Suprapubic skin (tissue), 4 donors: ENCODE data around the gene TMEM225B. TPM values are rescaled to one million over a fixed set of nuclear protein-coding genes. Genes with fewer than 3 reads are reported as not detected.
"Not testable (repeated sequence)": the region's sequence is repeated elsewhere in the genome, so short reads cannot be mapped to it uniquely, and the experiment has no call there.

ENCODE experiments used
- DNase-seq, 2 donors: peaks; one replicate each; pipeline ENCODE4 v3.0.0-alpha.2; 2019; ENCODE audit warnings: low spot score in 2 of 2
- H3K27ac ChIP-seq: fragments of 200-600 bp; sonication (generic); one replicate; pipeline ENCODE4 v1.5.1; 2019
- H3K27me3 ChIP-seq: fragments of 200-600 bp; sonication (generic); one replicate; pipeline ENCODE4 v1.5.1; 2019
- H3K36me3 ChIP-seq: fragments of 200-600 bp; sonication (generic); one replicate; pipeline ENCODE4 v1.5.1; 2019
- H3K4me1 ChIP-seq: fragments of 200-600 bp; sonication (generic); one replicate; pipeline ENCODE4 v1.5.1; 2019
- H3K4me3 ChIP-seq: fragments of 200-600 bp; sonication (generic); one replicate; pipeline ENCODE4 v1.5.1; 2019; ENCODE audit warnings: mild to moderate bottlenecking
- H3K9me3 ChIP-seq: fragments of 200-600 bp; sonication (generic); one replicate; pipeline ENCODE4 v1.5.1; 2019
- EP300 ChIP-seq: sonication (generic); formaldehyde crosslinking; IDR thresholded peaks from one replicate; pipeline ENCODE4 v1.6.1; 2017; ENCODE audit warnings: antibody characterized with exemption
- POLR2A ChIP-seq, 2 donors: fragments of 450-650 bp; IDR thresholded peaks; one replicate each; pipeline ENCODE4 v1.6.1; 2017; ENCODE audit warnings: antibody characterized with exemption in 2 of 2, mild to moderate bottlenecking in 2 of 2, moderate library complexity in 2 of 2
- POLR2AphosphoS5 ChIP-seq, 3 donors: sonication (generic); formaldehyde crosslinking; IDR thresholded peaks; one replicate each; pipeline ENCODE4 v1.6.1; 2017; ENCODE audit warnings: antibody characterized with exemption in 3 of 3
- WGBS: methylation state at CpG from one replicate; pipeline ENCODE4 v1.1.5; 2018; 5-methylcytosine and 5-hydroxymethylcytosine counted together
- total RNA-seq, 4 donors: library from RNA; depleted of rRNA; stranded (reverse); fragments of >200 nt; gene quantifications; one replicate each; pipeline ENCODE4 v1.1.0, GENCODE V29; 2016
- TF ChIP-seq, protein P1 (sequence below), 2 donors: fragments of 200-600 bp in 1 of 2; fragments of 450-650 bp in 1 of 2; sonication (generic) in 1 of 2; IDR thresholded peaks; one replicate each; pipeline ENCODE4 v1.5.1; 2016 to 2019; ENCODE audit warnings: antibody characterized with exemption in 2 of 2, mild to moderate bottlenecking in 1 of 2, moderate library complexity in 1 of 2

Gene TMEM225B
- total RNA-seq, 4 donors from 2014 or later: 1.4 to 6.8 (median 2.1) TPM

DNA sequence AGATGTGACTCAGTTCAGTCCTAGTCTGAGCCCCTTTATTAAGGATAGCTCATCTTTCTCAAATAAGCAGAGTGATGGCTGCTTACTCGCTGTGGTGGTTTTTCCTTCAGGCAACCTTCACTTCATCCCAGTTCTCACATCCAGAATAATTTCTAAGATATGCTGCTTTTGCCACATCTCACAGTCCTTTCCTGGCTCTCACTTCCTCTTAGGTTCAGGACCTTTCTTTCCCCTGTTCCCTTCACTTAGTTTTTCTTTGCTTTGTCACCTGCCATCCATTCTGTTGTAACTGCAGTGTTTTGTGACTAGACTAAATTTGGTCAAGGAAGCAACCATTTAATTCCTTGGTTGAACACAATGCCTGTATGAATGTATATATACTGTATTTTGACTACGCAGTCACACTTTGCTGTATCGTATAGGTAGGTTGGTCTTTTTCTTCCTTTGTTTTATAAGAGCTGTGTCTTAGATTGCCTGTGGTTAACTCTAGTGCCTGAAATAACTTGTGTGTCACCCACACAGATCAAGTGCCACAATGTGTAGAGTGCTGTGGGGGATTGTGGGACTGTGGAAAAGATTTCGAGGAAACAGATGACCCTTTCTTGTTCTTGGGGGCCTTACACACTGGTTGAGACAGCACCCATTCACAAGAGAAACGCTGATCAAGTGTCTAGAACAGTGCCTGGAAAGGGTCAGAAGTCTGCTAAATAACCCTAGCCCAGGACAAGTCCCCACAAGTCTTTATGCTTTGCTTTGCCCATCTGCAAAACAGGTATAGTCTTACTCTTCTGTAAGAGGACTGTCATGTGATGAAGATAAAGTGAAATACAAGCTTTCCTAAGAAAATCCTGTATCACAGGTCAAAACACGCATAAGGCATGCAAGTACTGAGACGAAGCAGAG lies 37.0 kb upstream of the TMEM225B start:
- Histone ChIP-seq H3K27ac (peak overlapping the region; percentile 66), H3K4me3 (no peak overlapping the region), H3K36me3 (peaks cover 43% of the 10 kb centered on the region)

DNA sequence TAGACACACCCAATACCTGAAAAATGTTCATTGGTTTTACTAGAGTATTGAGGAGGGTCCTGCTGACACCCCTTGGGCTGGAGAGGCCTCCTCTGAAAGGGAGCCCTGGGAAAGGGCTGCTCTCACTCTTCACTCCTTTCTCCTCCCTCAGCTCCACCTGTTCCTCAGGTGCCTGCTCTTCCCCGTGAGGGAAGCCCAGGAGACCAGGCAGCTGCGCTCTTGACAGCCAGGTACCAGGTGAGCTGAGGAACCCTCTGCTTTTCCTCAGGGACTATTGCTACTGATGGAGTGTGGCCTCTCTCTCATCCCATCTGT lies 36.4 kb upstream of the TMEM225B start:
- Histone ChIP-seq H3K36me3 (peaks cover 48% of the 10 kb centered on the region), H3K4me1 (peaks cover 52% of the 10 kb centered on the region)

More for the DNA sequence above, 37.0 kb upstream of the TMEM225B start:
- no peaks in the 10 kb centered on the region for H3K27me3 ChIP-seq
- DNase-seq: no peak
- H3K9me3 ChIP-seq: no peaks in the 10 kb centered on the region
- H3K4me1 ChIP-seq: peaks cover 52% of the 10 kb centered on the region
- WGBS: 74% methylated on average over 7 of the region's 7 CpGs
- TF ChIP-seq POLR2A (IDR thresholded peaks at IDR 0.05): no peak
- TF ChIP-seq POLR2AphosphoS5 (IDR thresholded peaks at IDR 0.05): no peak
- TF ChIP-seq, protein P1, sequence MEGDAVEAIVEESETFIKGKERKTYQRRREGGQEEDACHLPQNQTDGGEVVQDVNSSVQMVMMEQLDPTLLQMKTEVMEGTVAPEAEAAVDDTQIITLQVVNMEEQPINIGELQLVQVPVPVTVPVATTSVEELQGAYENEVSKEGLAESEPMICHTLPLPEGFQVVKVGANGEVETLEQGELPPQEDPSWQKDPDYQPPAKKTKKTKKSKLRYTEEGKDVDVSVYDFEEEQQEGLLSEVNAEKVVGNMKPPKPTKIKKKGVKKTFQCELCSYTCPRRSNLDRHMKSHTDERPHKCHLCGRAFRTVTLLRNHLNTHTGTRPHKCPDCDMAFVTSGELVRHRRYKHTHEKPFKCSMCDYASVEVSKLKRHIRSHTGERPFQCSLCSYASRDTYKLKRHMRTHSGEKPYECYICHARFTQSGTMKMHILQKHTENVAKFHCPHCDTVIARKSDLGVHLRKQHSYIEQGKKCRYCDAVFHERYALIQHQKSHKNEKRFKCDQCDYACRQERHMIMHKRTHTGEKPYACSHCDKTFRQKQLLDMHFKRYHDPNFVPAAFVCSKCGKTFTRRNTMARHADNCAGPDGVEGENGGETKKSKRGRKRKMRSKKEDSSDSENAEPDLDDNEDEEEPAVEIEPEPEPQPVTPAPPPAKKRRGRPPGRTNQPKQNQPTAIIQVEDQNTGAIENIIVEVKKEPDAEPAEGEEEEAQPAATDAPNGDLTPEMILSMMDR (IDR thresholded peaks at IDR 0.05): no peak
- TF ChIP-seq EP300: no peak

DNA sequence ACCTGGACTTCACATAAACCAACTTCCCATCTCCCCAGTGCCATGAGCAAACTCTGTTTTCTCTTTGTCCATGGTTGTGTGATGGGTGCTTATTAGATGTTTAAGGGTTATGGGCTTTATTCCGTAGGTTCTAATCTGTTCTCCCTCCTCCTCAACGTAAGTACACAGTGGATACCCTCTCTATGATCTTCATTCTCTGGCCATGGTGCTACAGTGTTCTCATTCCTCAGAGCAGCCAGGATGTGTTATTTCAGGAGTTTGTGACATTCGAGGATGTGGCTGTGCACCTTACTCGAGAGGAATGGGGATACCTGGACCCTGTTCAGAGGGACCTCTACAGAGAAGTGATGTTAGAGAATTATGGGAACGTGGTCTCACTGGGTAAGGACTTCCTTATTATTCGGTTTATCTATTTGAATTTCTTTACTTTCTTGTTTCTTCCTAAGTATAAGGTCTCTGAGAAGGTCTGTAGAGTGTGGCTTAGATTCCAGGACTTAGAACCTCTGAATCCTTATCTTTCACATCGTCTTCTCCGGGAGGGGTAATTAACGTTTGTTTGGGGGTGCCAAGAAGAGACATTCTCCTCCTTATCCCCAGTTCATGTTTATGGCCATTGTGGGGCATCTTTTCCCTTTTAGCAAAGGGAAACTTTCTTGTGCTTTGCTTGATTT lies 35.8 kb upstream of the TMEM225B start:
- no peaks in the 10 kb centered on the region for H3K9me3 ChIP-seq
- H3K27ac ChIP-seq: peak overlapping the region; percentile 74
- DNase-seq: no peak
- peaks cover 50% of the 10 kb centered on the region for H3K36me3 ChIP-seq
- H3K27me3 ChIP-seq: no peaks in the 10 kb centered on the region
- H3K4me1 ChIP-seq: peaks cover 48% of the 10 kb centered on the region
- no peak overlapping the region for H3K4me3 ChIP-seq
- TF ChIP-seq POLR2AphosphoS5 (IDR thresholded peaks at IDR 0.05) (no peak), POLR2A (IDR thresholded peaks at IDR 0.05) (no peak), EP300 (no peak)
- TF ChIP-seq, protein P1 (IDR thresholded peaks at IDR 0.05): no peak
- 73% methylated on average over 9 of the region's 9 CpGs for WGBS

More for the DNA sequence above, 36.4 kb upstream of the TMEM225B start:
- no peaks in the 10 kb centered on the region for H3K9me3 ChIP-seq
- TF ChIP-seq EP300: no peak
- no peak overlapping the region for H3K4me3 ChIP-seq
- no peaks in the 10 kb centered on the region for H3K27me3 ChIP-seq
- 70% methylated on average over 2 of the region's 2 CpGs for WGBS
- DNase-seq: no peak
- peak overlapping the region; percentile 66 for H3K27ac ChIP-seq

DNA sequence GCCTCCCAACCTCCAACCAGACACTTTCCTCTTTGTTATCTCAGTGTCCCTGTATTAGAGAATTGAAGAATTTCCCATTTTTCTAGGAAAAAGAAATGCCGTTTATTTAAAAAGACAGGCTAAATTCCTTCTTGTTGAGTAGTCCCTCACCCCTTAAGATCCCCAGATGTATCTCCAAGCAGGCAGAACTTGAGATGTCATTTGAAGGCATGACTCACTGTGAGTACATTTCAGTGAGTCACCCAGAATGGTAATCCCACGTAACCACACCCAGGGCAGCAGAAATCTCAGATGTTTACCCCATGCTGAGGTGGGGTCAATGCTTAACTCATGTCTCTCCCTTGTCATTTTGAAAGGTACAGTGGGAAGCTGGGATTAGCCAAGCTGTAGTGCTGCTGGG lies 35.2 kb upstream of the TMEM225B start:
- H3K27me3 ChIP-seq: no peaks in the 10 kb centered on the region
- no peak for DNase-seq
- peaks cover 50% of the 10 kb centered on the region for H3K36me3 ChIP-seq
- 14% methylated on average over 2 of the region's 2 CpGs for WGBS
- H3K9me3 ChIP-seq: no peaks in the 10 kb centered on the region
- peaks cover 43% of the 10 kb centered on the region for H3K4me1 ChIP-seq
- no peak overlapping the region for H3K4me3 ChIP-seq
- H3K27ac ChIP-seq: peak overlapping the region; percentile 74
- peak in 1 of 3 donors; percentile 22 for TF ChIP-seq POLR2AphosphoS5 (IDR thresholded peaks at IDR 0.05)
- TF ChIP-seq EP300: no peak

DNA sequence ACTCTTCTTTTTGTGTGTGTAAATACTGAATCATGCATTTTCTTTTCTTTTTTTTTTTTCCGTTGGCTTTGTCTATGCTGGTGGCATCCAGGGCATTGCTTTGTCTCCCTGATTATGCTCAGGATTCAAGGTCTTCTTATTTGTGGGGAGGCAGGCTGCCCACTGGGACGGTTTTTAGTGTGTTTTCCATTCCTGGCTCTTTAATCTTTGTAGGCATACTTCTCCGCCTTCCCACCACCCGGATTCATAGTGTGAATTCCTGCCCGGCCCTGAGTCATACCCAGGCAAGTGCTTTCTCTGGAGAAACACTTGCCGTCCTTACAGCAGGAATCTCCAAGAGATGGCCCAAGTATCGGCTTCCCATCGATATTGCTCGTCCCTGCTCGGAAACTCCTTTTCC lies 34.4 kb upstream of the TMEM225B start:
- Histone ChIP-seq H3K4me3 (no peak overlapping the region), H3K4me1 (peaks cover 43% of the 10 kb centered on the region), H3K36me3 (peaks cover 53% of the 10 kb centered on the region), H3K27ac (peak overlapping the region; percentile 74), H3K9me3 (no peaks in the 10 kb centered on the region), H3K27me3 (no peaks in the 10 kb centered on the region)
- 88% methylated on average over 10 of the region's 10 CpGs for WGBS
- no peak for DNase-seq
- TF ChIP-seq EP300 (no peak), POLR2AphosphoS5 (IDR thresholded peaks at IDR 0.05) (no peak), POLR2A (IDR thresholded peaks at IDR 0.05) (no peak)
- TF ChIP-seq, protein P1 (IDR thresholded peaks at IDR 0.05): no peak

DNA sequence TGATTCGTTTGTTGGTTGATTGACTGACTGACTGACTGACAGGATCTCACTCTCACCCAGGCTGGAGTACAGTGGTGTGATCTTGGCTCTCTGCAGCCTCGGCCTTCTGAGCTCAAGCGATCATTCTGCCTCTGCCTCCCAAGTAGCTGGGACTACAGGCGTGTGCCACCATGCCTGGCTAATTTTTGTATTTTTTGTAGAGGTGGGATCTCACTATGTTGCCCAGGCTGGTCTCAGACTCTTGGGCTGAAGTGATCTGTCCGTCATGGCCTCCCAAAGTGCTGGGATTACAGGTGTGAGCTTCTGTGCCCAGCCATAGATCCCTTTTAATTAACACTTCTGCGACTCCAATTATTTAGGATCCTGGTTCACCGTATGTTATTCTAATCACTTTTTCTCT lies 29.3 kb upstream of the TMEM225B start:
- not testable (repeated sequence) for H3K4me3 ChIP-seq, H3K27ac ChIP-seq, H3K27me3 ChIP-seq, H3K4me1 ChIP-seq, H3K9me3 ChIP-seq, DNase-seq
- peaks cover 60% of the 10 kb centered on the region for H3K36me3 ChIP-seq
- 97% methylated on average over 7 of the region's 7 CpGs for WGBS
